AG04449 (cell line): Measurements from ENCODE around the gene BTD.

Source experiments
- CTCF ChIA-PET: fragments of 350-600 bp; formaldehyde crosslinking; extraction: SDS; loops from one replicate; lab custom pipeline; 2021; ENCODE audit warnings: antibody characterized with exemption; lab: Yijun Ruan, JAX
- POLR2A ChIA-PET: fragments of 400-600, 350-600 bp; formaldehyde crosslinking; extraction: SDS; loops from one replicate; lab custom pipeline; 2020; ENCODE audit warnings: antibody characterized with exemption, inconsistent platforms; lab: Yijun Ruan, JAX
- DNase-seq: peaks from one replicate; pipeline ENCODE4 v3.0.0-alpha.2; 2010; ENCODE audit warnings: low read depth, low spot score
- H3K4me3 ChIP-seq: 2 replicates; pipeline ENCODE4 v1.5.1; 2011; ENCODE audit warnings: low read depth, mild to moderate bottlenecking, control low read depth, low read length
- TF ChIP-seq, protein P1 (sequence below): IDR thresholded peaks from one replicate; pipeline ENCODE4 v1.5.1; 2011; ENCODE audit warnings: mild to moderate bottlenecking, moderate library complexity, low read length, control low read depth, inconsistent platforms; ENCODE audit not compliant: insufficient read depth; ENCODE audit errors: missing control alignments

The BTD gene

DNA sequence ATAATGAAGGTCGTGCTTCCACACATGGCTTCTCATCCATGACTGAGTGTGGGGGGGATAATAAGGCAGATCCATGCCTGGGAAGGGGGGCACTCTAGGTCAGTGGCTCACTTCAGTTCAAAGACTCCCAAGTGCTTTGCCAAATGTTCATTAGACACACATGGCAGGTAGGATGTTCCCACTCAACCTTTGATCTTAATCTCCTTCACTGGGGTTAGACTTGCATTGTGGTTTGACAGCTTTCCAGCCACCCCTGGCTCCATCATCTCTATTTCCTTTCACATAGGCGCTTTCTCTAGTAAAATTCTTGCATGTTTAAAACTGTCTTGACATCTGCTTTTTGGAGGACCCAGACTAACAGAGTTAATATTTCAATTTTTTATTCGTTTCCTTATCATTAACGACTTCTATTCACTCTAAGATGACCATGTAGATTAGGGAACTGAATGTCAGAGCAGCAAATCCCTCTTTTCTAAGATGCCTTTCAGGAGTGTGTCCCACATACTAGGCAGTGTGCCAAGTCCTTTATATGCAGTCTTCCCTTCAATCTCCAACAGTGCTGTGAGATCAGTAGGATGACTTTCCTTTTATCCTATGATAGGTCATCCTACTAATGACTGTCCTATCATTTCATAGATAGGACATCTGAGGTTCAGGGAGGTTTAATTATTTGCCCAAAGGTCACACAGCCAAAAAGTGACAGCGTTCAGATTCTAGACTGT is 57.9 kb downstream of the BTD start:
- TF ChIP-seq, protein P1, sequence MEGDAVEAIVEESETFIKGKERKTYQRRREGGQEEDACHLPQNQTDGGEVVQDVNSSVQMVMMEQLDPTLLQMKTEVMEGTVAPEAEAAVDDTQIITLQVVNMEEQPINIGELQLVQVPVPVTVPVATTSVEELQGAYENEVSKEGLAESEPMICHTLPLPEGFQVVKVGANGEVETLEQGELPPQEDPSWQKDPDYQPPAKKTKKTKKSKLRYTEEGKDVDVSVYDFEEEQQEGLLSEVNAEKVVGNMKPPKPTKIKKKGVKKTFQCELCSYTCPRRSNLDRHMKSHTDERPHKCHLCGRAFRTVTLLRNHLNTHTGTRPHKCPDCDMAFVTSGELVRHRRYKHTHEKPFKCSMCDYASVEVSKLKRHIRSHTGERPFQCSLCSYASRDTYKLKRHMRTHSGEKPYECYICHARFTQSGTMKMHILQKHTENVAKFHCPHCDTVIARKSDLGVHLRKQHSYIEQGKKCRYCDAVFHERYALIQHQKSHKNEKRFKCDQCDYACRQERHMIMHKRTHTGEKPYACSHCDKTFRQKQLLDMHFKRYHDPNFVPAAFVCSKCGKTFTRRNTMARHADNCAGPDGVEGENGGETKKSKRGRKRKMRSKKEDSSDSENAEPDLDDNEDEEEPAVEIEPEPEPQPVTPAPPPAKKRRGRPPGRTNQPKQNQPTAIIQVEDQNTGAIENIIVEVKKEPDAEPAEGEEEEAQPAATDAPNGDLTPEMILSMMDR, result no peak
- POLR2A ChIA-PET, result no interaction called here
- DNase-seq, result no peak
- H3K4me3 ChIP-seq, result no peak overlapping the region
- CTCF ChIA-PET, result no interaction called here

DNA sequence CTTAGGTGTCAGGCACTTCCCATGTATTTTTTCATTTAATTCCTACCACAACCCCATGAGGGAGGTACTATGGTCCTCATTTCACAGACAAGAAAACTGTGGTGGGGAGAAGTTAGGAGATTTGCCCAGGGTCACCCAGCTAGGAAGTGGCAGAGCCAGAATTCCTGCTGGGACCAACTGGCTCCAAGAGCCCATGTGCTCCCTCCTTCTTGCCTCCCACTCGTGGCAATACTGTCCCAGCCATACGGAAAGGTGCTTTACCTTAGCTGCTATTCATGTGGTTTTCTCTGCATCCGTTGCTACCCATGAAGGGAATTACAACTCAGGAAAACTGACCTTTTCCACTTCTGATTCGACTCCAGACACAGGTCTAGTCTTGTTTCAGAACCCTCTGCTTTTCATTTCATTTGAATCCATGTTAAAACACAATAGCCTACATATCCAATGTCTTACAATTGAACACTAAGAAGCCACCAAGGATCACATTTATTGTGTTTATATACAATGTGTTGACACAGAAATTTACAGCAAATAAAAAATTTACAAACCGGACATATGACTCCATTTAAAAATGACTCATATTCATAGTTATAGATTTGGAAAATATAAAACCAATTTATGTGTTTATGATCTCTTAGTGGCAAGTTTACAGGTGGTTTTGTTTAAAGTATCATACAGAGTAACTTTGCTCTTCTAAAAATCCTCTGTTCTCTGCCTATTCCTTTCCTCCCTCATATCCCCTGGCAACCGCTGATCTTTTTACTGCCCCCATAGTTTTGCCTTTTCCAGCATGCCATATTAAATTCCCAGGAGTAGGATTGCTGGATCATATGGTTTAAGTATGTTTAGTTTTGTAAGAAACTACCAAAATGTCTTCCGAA is 58.8 kb downstream of the BTD start:
- TF ChIP-seq, protein P1, result no peak
- POLR2A ChIA-PET, result no interaction called here
- no peak overlapping the region for H3K4me3 ChIP-seq
- CTCF ChIA-PET, result no interaction called here
- no peak for DNase-seq

DNA sequence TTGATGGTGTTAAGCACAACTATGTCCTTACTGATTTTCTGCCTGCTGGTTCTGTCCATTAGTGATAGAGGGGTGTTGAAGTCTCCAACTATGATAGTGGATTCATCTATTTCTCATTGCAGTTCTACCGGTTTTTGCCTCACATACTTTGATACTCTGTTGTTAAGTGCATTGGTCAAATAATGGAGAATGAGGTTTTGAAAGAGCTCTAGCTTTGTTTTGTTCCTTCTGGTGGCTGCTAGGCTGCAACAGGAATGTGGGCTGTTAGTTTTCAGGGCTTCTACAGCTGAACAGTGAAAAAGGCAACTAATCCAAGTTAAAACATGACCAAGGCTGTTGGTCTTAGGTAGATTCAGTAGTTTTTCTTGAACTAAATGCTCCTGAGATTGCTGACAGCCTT is 62.6 kb downstream of the BTD start:
- H3K4me3 ChIP-seq, result no peak overlapping the region
- POLR2A ChIA-PET, result no interaction called here
- CTCF ChIA-PET, result interaction anchor here (1.7 kb wide), 1 partner anchor 30 kb away, joined by 5 read pairs; no protein-coding TSS in a partner anchor
- no peak for DNase-seq
- TF ChIP-seq, protein P1, result no peak

GRCh38 chr3:15665510-15666150 is 64.1 kb downstream of the BTD start:
- no peak overlapping the region for H3K4me3 ChIP-seq
- TF ChIP-seq, protein P1, result no peak
- CTCF ChIA-PET, result interaction anchor here (1.7 kb wide), 1 partner anchor 31 kb away, joined by 5 read pairs; no protein-coding TSS in a partner anchor
- POLR2A ChIA-PET, result no interaction called here
- no peak for DNase-seq

GRCh38 chr3:15666277-15666676 is 64.7 kb downstream of the BTD start:
- ChIA-PET POLR2A (no interaction called here), CTCF (interaction anchor here (0.8 to 1.0 kb wide), 2 partner anchors 145 to 146 kb away, joined by 3 read pairs; no protein-coding TSS in a partner anchor)
- H3K4me3 ChIP-seq, result no peak overlapping the region
- TF ChIP-seq, protein P1, result no peak
- DNase-seq, result no peak
